Gastroesophageal sphincter (tissue), 4 donors: ENCODE measurements around the gene MASP2. TPM values are rescaled to one million over a fixed set of nuclear protein-coding genes. Genes with fewer than 3 reads are reported as not detected.

Experiments
- ATAC-seq: fragments of 150-250 bp; one replicate; pipeline ENCODE4 v1.9.1; 2016; ENCODE audit warnings: mild to moderate bottlenecking, moderate library complexity
- H3K27ac ChIP-seq, 4 donors: fragments of 200-600 bp; sonication (generic) in 3 of 4; 1 replicate in 3 of 4; 2 replicates in 1 of 4; pipeline ENCODE4 v1.5.1; 2016 to 2019
- H3K27me3 ChIP-seq: fragments of 200-600 bp; sonication (generic); one replicate; pipeline ENCODE4 v1.5.1; 2019
- H3K36me3 ChIP-seq, 2 donors: fragments of 200-600 bp; sonication (generic); one replicate each; pipeline ENCODE4 v1.5.1; 2019; ENCODE audit warnings: control low read depth in 1 of 2
- H3K4me1 ChIP-seq, 3 donors: fragments of 200-600 bp; sonication (generic); 1 replicate in 2 of 3; 2 replicates in 1 of 3; pipeline ENCODE4 v1.5.1; 2016 to 2019; ENCODE audit warnings: control low read depth in 2 of 3
- H3K4me3 ChIP-seq, 2 donors: fragments of 200-600 bp; sonication (generic); one replicate each; pipeline ENCODE4 v1.5.1; 2019; ENCODE audit warnings: mild to moderate bottlenecking in 1 of 2, moderate library complexity in 1 of 2
- H3K9me3 ChIP-seq, 3 donors: fragments of 200-600 bp; sonication (generic); one replicate each; pipeline ENCODE4 v1.5.1; 2017 to 2019; ENCODE audit warnings: control low read depth in 2 of 3
- EP300 ChIP-seq: sonication (generic); formaldehyde crosslinking; IDR thresholded peaks from one replicate; pipeline ENCODE4 v1.6.1; 2017; ENCODE audit warnings: antibody characterized with exemption, mild to moderate bottlenecking
- POLR2A ChIP-seq, 2 donors: fragments of 450-650 bp; IDR thresholded peaks; one replicate each; pipeline ENCODE4 v1.6.1; 2017; ENCODE audit warnings: antibody characterized with exemption in 2 of 2, mild to moderate bottlenecking in 2 of 2, moderate library complexity in 1 of 2
- POLR2AphosphoS5 ChIP-seq: sonication (generic); formaldehyde crosslinking; IDR thresholded peaks from one replicate; pipeline ENCODE4 v1.6.1; 2017; ENCODE audit warnings: antibody characterized with exemption
- WGBS, 2 donors: methylation state at CpG; one replicate each; pipeline ENCODE4 v1.1.5; 2018; ENCODE audit warnings: low coverage in 1 of 2; 5-methylcytosine and 5-hydroxymethylcytosine counted together
- total RNA-seq, 4 donors: library from RNA; depleted of rRNA; stranded (reverse); fragments of >200 nt; gene quantifications; one replicate each; pipeline ENCODE4 v1.1.0, GENCODE V29; 2016
- TF ChIP-seq, protein P1 (sequence below), 4 experiments: fragments of 200-600 bp in 2 of 4; fragments of 450-650 bp in 2 of 4; sonication (generic) in 1 of 4; IDR thresholded peaks; one replicate each; pipeline ENCODE4 v1.5.1; 2017 to 2019; ENCODE audit warnings: antibody characterized with exemption in 4 of 4, mild to moderate bottlenecking in 2 of 4, moderate library complexity in 2 of 4

The MASP2 gene
- total RNA-seq, 4 donors from 2014 or later: 0.13 TPM; not detected in 3

DNA sequence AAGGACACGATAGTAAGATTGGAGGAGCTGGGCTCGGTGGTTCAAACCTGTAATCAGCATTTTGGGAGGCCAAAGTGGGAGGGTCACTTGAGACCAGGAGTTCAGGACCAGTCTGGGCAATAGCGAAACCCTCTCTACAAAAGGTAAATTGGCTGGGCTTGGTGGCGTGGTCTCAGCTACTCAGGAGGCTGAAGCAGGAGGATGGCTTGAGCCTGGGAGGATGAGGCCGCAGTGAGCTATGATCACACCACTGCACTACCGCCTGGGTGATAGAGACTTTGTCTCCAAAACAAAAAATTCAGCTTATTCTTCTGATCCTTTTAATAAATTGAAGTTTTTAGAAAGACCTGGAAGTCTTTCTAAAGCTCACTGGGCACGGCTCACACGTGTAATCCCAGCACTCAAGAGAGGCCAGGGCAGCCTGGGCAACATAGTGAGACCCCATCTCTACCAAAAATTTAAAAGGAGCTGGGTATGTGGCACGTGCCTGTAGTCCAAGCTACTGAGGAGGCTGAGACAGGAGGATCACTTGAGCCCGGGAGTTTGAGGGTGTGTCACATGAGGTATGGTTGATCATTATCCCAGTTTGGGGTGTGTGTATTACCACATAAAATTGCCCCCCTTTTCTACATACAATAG, 15.3 kb downstream of the MASP2 start:
- no peak for ATAC-seq
- Histone ChIP-seq H3K27ac (no peak overlapping the region), H3K4me3 (no peak overlapping the region), H3K4me1 (no peaks in the 10 kb centered on the region), H3K27me3 (no peaks in the 10 kb centered on the region), H3K36me3 (peaks cover 0 to 37% of the 10 kb centered on the region in 2 donors), H3K9me3 (no peaks in the 10 kb centered on the region)
- TF ChIP-seq POLR2AphosphoS5 (no peak), POLR2A (IDR thresholded peaks at IDR 0.05) (no peak)
- 88 to 91% methylated on average over 5 to 10 of the region's 10 CpGs for WGBS, 2 donors

DNA sequence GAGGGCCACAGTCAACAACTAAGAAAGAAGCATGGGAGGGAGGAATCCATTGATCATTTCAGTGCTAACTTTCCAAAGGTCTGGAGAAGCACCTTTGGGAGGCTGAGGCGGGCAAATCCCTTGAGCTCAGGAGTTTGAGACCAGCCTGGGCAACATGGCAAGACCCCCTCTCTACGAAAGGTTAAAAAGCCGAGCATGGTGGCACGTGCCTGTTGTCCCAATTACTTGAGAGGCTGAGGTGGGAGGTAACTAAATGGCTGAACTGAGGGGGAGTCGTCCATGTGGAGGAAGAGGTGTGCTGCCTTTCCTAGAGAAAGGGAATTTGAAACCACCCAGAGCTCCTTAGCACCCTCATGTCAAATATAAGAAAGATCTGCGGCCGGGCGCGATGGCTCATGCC, 16.2 kb downstream of the MASP2 start:
- no peak for ATAC-seq
- no peaks in the 10 kb centered on the region for H3K4me1 ChIP-seq
- H3K27ac ChIP-seq: no peak overlapping the region
- no peak overlapping the region for H3K4me3 ChIP-seq
- TF ChIP-seq POLR2AphosphoS5: no peak
- no peak for TF ChIP-seq POLR2A (IDR thresholded peaks at IDR 0.05)
- no peak for TF ChIP-seq EP300
- TF ChIP-seq, protein P1, sequence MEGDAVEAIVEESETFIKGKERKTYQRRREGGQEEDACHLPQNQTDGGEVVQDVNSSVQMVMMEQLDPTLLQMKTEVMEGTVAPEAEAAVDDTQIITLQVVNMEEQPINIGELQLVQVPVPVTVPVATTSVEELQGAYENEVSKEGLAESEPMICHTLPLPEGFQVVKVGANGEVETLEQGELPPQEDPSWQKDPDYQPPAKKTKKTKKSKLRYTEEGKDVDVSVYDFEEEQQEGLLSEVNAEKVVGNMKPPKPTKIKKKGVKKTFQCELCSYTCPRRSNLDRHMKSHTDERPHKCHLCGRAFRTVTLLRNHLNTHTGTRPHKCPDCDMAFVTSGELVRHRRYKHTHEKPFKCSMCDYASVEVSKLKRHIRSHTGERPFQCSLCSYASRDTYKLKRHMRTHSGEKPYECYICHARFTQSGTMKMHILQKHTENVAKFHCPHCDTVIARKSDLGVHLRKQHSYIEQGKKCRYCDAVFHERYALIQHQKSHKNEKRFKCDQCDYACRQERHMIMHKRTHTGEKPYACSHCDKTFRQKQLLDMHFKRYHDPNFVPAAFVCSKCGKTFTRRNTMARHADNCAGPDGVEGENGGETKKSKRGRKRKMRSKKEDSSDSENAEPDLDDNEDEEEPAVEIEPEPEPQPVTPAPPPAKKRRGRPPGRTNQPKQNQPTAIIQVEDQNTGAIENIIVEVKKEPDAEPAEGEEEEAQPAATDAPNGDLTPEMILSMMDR (IDR thresholded peaks at IDR 0.05): no peak
- no peaks in the 10 kb centered on the region for H3K27me3 ChIP-seq
- H3K9me3 ChIP-seq: no peaks in the 10 kb centered on the region
- peaks cover 0 to 45% of the 10 kb centered on the region in 2 donors for H3K36me3 ChIP-seq
- 40 to 53% methylated on average over 1 to 4 of the region's 9 CpGs for WGBS, 2 donors

DNA sequence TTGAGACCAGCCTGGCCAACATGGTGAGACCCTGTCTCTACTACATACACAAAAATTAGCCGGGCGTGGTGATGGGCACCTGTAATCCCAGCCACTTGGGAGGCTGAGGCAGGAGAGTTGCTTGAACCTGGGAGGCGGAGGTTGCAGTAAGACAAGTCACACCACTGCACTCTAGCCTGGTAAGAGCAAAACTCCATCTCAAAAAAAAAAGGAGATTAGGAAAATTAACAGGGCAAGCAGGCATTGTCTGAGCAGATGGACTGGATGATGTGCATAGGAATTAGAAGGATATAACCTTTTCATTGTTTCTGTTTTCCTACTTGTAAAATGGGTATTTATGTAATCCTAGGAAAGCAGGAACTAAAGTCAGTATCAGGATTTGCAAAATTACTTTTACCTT, 19.0 kb downstream of the MASP2 start:
- Histone ChIP-seq H3K4me1 (peaks cover 0 to 13% (median 0%) of the 10 kb centered on the region in 3 donors), H3K27ac (no peak overlapping the region), H3K4me3 (no peak overlapping the region), H3K36me3 (peaks cover 0 to 74% of the 10 kb centered on the region in 2 donors), H3K27me3 (no peaks in the 10 kb centered on the region), H3K9me3 (no peaks in the 10 kb centered on the region)
- ATAC-seq: no peak
- 93 to 100% methylated on average over 3 of the region's 3 CpGs for WGBS, 2 donors
- TF ChIP-seq, protein P1 (IDR thresholded peaks at IDR 0.05): no peak
- no peak for TF ChIP-seq EP300
- TF ChIP-seq POLR2AphosphoS5: no peak
- TF ChIP-seq POLR2A (IDR thresholded peaks at IDR 0.05): no peak

DNA sequence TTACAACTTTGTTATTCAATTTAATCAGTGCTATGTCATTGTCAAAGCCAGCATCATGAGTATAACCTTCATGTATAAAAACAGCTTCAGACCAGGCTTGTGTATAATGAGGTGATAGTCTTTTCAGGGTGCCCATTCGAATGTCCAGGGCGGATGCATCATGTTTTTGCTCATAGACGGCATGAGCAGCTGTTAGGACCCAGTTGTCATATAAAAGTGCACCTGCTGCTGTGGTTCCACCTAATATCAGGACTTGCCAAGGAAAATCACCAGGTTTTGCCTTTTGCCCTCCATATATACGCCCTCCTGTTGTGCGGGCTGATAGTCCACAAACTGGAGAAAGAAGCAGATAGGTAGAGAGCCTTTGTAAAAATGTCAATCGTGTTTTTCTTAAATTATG, 19.7 kb downstream of the MASP2 start:
- TF ChIP-seq EP300 (no peak), POLR2AphosphoS5 (no peak), POLR2A (IDR thresholded peaks at IDR 0.05) (no peak)
- TF ChIP-seq, protein P1 (IDR thresholded peaks at IDR 0.05): no peak
- H3K27ac ChIP-seq: no peak overlapping the region
- no peaks in the 10 kb centered on the region for H3K27me3 ChIP-seq
- H3K4me3 ChIP-seq: no peak overlapping the region
- no peaks in the 10 kb centered on the region for H3K9me3 ChIP-seq
- peaks cover 2 to 81% of the 10 kb centered on the region in 2 donors for H3K36me3 ChIP-seq
- ATAC-seq: no peak
- H3K4me1 ChIP-seq: peaks cover 0 to 13% (median 0%) of the 10 kb centered on the region in 3 donors
- WGBS, 2 donors: 46 to 58% methylated on average over 5 to 6 of the region's 6 CpGs

DNA sequence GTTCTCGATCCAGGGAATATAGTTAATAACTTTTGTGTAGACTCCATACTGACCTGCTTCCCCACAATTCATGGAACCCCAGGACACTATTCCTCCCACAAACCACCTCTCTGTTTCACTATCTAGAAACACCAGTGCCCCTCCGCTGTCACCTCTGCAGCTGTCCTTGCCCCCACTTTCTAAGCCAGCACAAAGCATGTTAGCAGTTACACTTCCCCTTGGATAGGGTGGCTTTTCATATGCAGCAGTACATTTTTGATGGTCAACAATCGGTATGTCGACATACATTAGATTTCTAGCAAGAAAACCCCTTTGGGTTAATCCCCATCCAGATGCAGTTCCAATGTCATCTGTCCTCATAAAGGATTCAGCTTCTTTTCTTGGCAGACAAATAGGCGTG, 20.1 kb downstream of the MASP2 start:
- TF ChIP-seq POLR2AphosphoS5 (no peak), EP300 (no peak), POLR2A (IDR thresholded peaks at IDR 0.05) (no peak)
- TF ChIP-seq, protein P1 (IDR thresholded peaks at IDR 0.05): no peak
- WGBS, 2 donors: 84 to 90% methylated on average over 5 of the region's 5 CpGs
- Histone ChIP-seq H3K27ac (no peak overlapping the region), H3K27me3 (no peaks in the 10 kb centered on the region), H3K9me3 (no peaks in the 10 kb centered on the region), H3K36me3 (peaks cover 6 to 85% of the 10 kb centered on the region in 2 donors), H3K4me1 (peaks cover 0 to 13% (median 0%) of the 10 kb centered on the region in 3 donors), H3K4me3 (no peak overlapping the region)
- no peak for ATAC-seq
